ENCODE measurements around the gene KLHL26. TPM values are rescaled to one million over a fixed set of nuclear protein-coding genes. Genes with fewer than 3 reads are reported as not detected.

The KLHL26 gene
- polyA plus RNA-seq, 2 of the 4 experiments (the other 2 are of a cell fraction) = 1.1 to 2.0 TPM

- Histone ChIP-seq H3K27ac (peak overlapping the region in 1 of 2 experiments; percentile 16; a peak in 1 of 6 replicates), H3K4me2 (no peak overlapping the region), H3K9me3 (no peaks in the 10 kb centered on the region), H3K4me1 (peaks cover 10% of the 10 kb centered on the region), H3K4me3 (no peak overlapping the region)
- DNase-seq (ENCODE audit: low read depth in 1 of 2, low spot score in 1 of 2) (peak in 1 of 2 experiments; percentile 39), FAIRE-seq (no peak), ATAC-seq (peak in 1 of 2 experiments; percentile 73; a peak in 3 of 6 replicates)
- ChIA-PET POLR2A (no interaction called here), CTCF (interaction anchor here (0.6 to 3.4 kb wide), 10 partner anchors 12 to 174 kb away, joined by 3 to 19 read pairs (median 4); partner anchors contain the start of genes REX1BD and TMEM59L)
- TF ChIP-seq RAD21 (conservative IDR thresholded peaks at IDR 0.05 in 1 of 2, IDR thresholded peaks at IDR 0.05 in 1 of 2) (peak; percentile 41 to 48; a peak in 4 of 5 replicates), CTCF (IDR thresholded peaks at IDR 0.05) (peak; percentile 22; the same call in 2 of the 3 replicates), SMC3 (IDR thresholded peaks at IDR 0.05) (no peak; the same call in 2 of the 3 replicates), ATOH8 (CRISPR knock-in tag; IDR thresholded peaks at IDR 0.05; ENCODE audit: low read depth) (no peak), HES2 (IDR thresholded peaks at IDR 0.05) (no peak)
- 62% methylated on average over 7 of the region's 13 CpGs for WGBS (ENCODE audit: missing lambda C conversion rate)
Observed at GRCh38 chr19:18672606-18673337, 35.9 kb downstream of the KLHL26 start.

- Histone ChIP-seq H3K4me2 (no peak overlapping the region), H3K9me3 (no peaks in the 10 kb centered on the region), H3K4me1 (peaks cover 20% of the 10 kb centered on the region), H3K4me3 (no peak overlapping the region), H3K27ac (0 out of 6 replicates have a peak overlapping the region, but pooled peaks of 1 of the 2 experiments have one; percentile 3)
- no peak for ATAC-seq
- no peak for DNase-seq (ENCODE audit: low read depth in 1 of 2, low spot score in 1 of 2)
- WGBS (ENCODE audit: missing lambda C conversion rate) = 88% methylated on average over 9 of the region's 11 CpGs
- ChIA-PET CTCF (interaction anchor here (2.3 to 3.4 kb wide), 2 partner anchors 34 to 84 kb away, joined by 8 to 12 read pairs; no protein-coding TSS in a partner anchor), POLR2A (interaction anchor here (0.7 kb wide), 1 partner anchor 35 kb away, joined by 3 read pairs; no protein-coding TSS in a partner anchor)
- FAIRE-seq = no peak
- TF ChIP-seq RCOR1 (IDR thresholded peaks at IDR 0.05; ENCODE audit: low read depth, low read length) (no peak), JUN (IDR thresholded peaks at IDR 0.05) (no peak), KDM1A (IDR thresholded peaks at IDR 0.05; ENCODE audit: low read depth) (no peak), EHF (CRISPR knock-in tag; IDR thresholded peaks at IDR 0.05) (no peak), FOSL2 (IDR thresholded peaks at IDR 0.05) (no peak), FOSL2 (CRISPR knock-in tag; IDR thresholded peaks at IDR 0.05) (no peak), E2F6 (IDR thresholded peaks at IDR 0.05; ENCODE audit: borderline replicate concordance, low read depth) (no peak)
Observed at GRCh38 chr19:18674616-18675015, 37.8 kb downstream of the KLHL26 start.

- peaks cover 20% of the 10 kb centered on the region for H3K4me1 ChIP-seq
- DNase-seq (ENCODE audit: low read depth in 1 of 2, low spot score in 1 of 2) (no peak), FAIRE-seq (no peak), ATAC-seq (no peak)
- ChIA-PET POLR2A (no interaction called here), CTCF (interaction anchor here (0.7 to 2.3 kb wide), 6 partner anchors 11 to 227 kb away, joined by 3 to 11 read pairs (median 4); no protein-coding TSS in a partner anchor)
- no peaks in the 10 kb centered on the region for H3K9me3 ChIP-seq
- TF ChIP-seq CHD4 (IDR thresholded peaks at IDR 0.05; ENCODE audit: borderline replicate concordance) (no peak), NPAS2 (CRISPR knock-in tag; IDR thresholded peaks at IDR 0.05; ENCODE audit: borderline replicate concordance) (no peak), FOSL2 (IDR thresholded peaks at IDR 0.05) (no peak), FOSL2 (CRISPR knock-in tag; IDR thresholded peaks at IDR 0.05) (no peak), ELK1 (IDR thresholded peaks at IDR 0.05; ENCODE audit: low read depth, low read length) (no peak), RAD21 (conservative IDR thresholded peaks at IDR 0.05 in 1 of 2, IDR thresholded peaks at IDR 0.05 in 1 of 2) (peak; percentile 29 to 53; a peak in 4 of 5 replicates), CTCF (IDR thresholded peaks at IDR 0.05) (peak; percentile 11; the same call in 1 of the 3 replicates)
- H3K4me2 ChIP-seq = no peak overlapping the region
- H3K27ac ChIP-seq = peak overlapping the region in 1 of 2 experiments; percentile 98; a peak in 4 of 6 replicates
- WGBS (ENCODE audit: missing lambda C conversion rate) = 61% methylated on average over 5 of the region's 5 CpGs
- no peak overlapping the region for H3K4me3 ChIP-seq
Observed at GRCh38 chr19:18675779-18676178, 39.0 kb downstream of the KLHL26 start.

Data from A549 (cell line).